IPS DF 6.9 (cell line): ENCODE measurements around the gene FLOT1.

Experiments used
- DNase-seq: peaks from one replicate; pipeline ENCODE4 v3.0.0-alpha.2; 2013; ENCODE audit warnings: low read depth, low spot score
- H3K27ac ChIP-seq: one replicate; pipeline ENCODE4 v1.5.1; 2013; ENCODE audit warnings: low read length, control low read depth
- H3K27me3 ChIP-seq: 2 replicates; pipeline ENCODE4 v1.6.1; 2013; ENCODE audit warnings: mild to moderate bottlenecking, low read length; ENCODE audit not compliant: control insufficient read depth, insufficient read depth
- H3K36me3 ChIP-seq: 2 replicates; pipeline ENCODE4 v1.6.1; 2013; ENCODE audit warnings: low read length; ENCODE audit not compliant: control insufficient read depth, insufficient read depth
- H3K4me1 ChIP-seq: 2 replicates; pipeline ENCODE4 v1.6.1; 2013; ENCODE audit warnings: low read length; ENCODE audit not compliant: control insufficient read depth, insufficient read depth
- H3K4me3 ChIP-seq: 2 replicates; pipeline ENCODE4 v1.5.1; 2013; ENCODE audit warnings: mild to moderate bottlenecking, low read length
- H3K9me3 ChIP-seq: 2 replicates; pipeline ENCODE4 v1.6.1; 2013; ENCODE audit warnings: low read length, inconsistent platforms; ENCODE audit not compliant: control insufficient read depth, insufficient read depth
- WGBS: extraction: QIAGEN DNeasy Blood & Tissue Kit; methylation state at CpG from one replicate; pipeline ENCODE4 v1.1.7; 2013; ENCODE audit warnings: mixed read lengths, missing lambda C conversion rate; ENCODE audit not compliant: insufficient read length, insufficient coverage; 5-methylcytosine and 5-hydroxymethylcytosine counted together

The FLOT1 gene

GRCh38 chr6:30777155-30777485 is 34.6 kb upstream of the FLOT1 start:
- no peak overlapping the region for H3K4me3 ChIP-seq
- no peaks in the 10 kb centered on the region for H3K4me1 ChIP-seq
- H3K27ac ChIP-seq: no peak overlapping the region
- no peaks in the 10 kb centered on the region for H3K9me3 ChIP-seq
- H3K36me3 ChIP-seq: no peaks in the 10 kb centered on the region
- WGBS: no CpG with 5 or more reads among the region's 3 CpGs
- no peaks in the 10 kb centered on the region for H3K27me3 ChIP-seq
- DNase-seq: no peak

GRCh38 chr6:30776390-30777154 is 34.1 kb upstream of the FLOT1 start:
- Histone ChIP-seq H3K27me3 (no peaks in the 10 kb centered on the region), H3K4me3 (no peak overlapping the region), H3K4me1 (no peaks in the 10 kb centered on the region), H3K27ac (no peak overlapping the region), H3K36me3 (no peaks in the 10 kb centered on the region), H3K9me3 (no peaks in the 10 kb centered on the region)
- whole genome bisulfite sequencing: no CpG with 5 or more reads among the region's 5 CpGs
- no peak for DNase-seq

- H3K27me3 ChIP-seq: no peaks in the 10 kb centered on the region
- H3K27ac ChIP-seq: no peak overlapping the region
- WGBS: no CpG with 5 or more reads among the region's 2 CpGs
- no peaks in the 10 kb centered on the region for H3K4me1 ChIP-seq
- H3K9me3 ChIP-seq: no peaks in the 10 kb centered on the region
- DNase-seq: no peak
- H3K36me3 ChIP-seq: no peaks in the 10 kb centered on the region
- no peak overlapping the region for H3K4me3 ChIP-seq
These were observed 32.6 kb upstream of the FLOT1 start for GRCh38 chr6:30775104-30775503.

- WGBS: no CpG with 5 or more reads among the region's 8 CpGs
- no peaks in the 10 kb centered on the region for H3K9me3 ChIP-seq
- no peaks in the 10 kb centered on the region for H3K4me1 ChIP-seq
- no peak for DNase-seq
- no peaks in the 10 kb centered on the region for H3K27me3 ChIP-seq
- no peaks in the 10 kb centered on the region for H3K36me3 ChIP-seq
- no peak overlapping the region for H3K27ac ChIP-seq
- H3K4me3 ChIP-seq: no peak overlapping the region
These were observed 32.2 kb upstream of the FLOT1 start for GRCh38 chr6:30774701-30775100.

- no peak overlapping the region for H3K27ac ChIP-seq
- H3K4me1 ChIP-seq: peaks cover 6% of the 10 kb centered on the region; the same call in 1 of the 2 replicates
- no CpG with 5 or more reads among the region's 3 CpGs for WGBS
These were observed 28.1 kb upstream of the FLOT1 start for GRCh38 chr6:30770592-30770991.

GRCh38 chr6:30769853-30770524 is 27.5 kb upstream of the FLOT1 start:
- H3K27ac ChIP-seq: no peak overlapping the region
- no peak overlapping the region for H3K4me3 ChIP-seq

More at GRCh38 chr6:30770592-30770991, 28.1 kb upstream of the FLOT1 start:
- DNase-seq: no peak
- Histone ChIP-seq H3K9me3 (no peaks in the 10 kb centered on the region), H3K27me3 (no peaks in the 10 kb centered on the region), H3K36me3 (no peaks in the 10 kb centered on the region), H3K4me3 (no peak overlapping the region)

GRCh38 chr6:30769088-30769852 is 26.8 kb upstream of the FLOT1 start:
- Histone ChIP-seq H3K9me3 (no peaks in the 10 kb centered on the region), H3K27ac (no peak overlapping the region), H3K4me1 (peaks cover 6% of the 10 kb centered on the region; the same call in 1 of the 2 replicates), H3K27me3 (no peaks in the 10 kb centered on the region), H3K4me3 (no peak overlapping the region), H3K36me3 (no peaks in the 10 kb centered on the region)
- no peak for DNase-seq
- no CpG with 5 or more reads among the region's 16 CpGs for WGBS

More at GRCh38 chr6:30769853-30770524, 27.5 kb upstream of the FLOT1 start:
- Histone ChIP-seq H3K27me3 (no peaks in the 10 kb centered on the region), H3K4me1 (peaks cover 6% of the 10 kb centered on the region; the same call in 1 of the 2 replicates), H3K36me3 (no peaks in the 10 kb centered on the region), H3K9me3 (no peaks in the 10 kb centered on the region)
- 100% methylated on average over 1 of the region's 5 CpGs for WGBS
- no peak for DNase-seq

- H3K27me3 ChIP-seq: no peaks in the 10 kb centered on the region
- DNase-seq: no peak
- H3K36me3 ChIP-seq: no peaks in the 10 kb centered on the region
- peaks cover 10% of the 10 kb centered on the region for H3K4me1 ChIP-seq
- no CpG with 5 or more reads among the region's 4 CpGs for WGBS
- H3K4me3 ChIP-seq: no peak overlapping the region
- H3K9me3 ChIP-seq: no peaks in the 10 kb centered on the region
- H3K27ac ChIP-seq: no peak overlapping the region
These were observed 26.2 kb upstream of the FLOT1 start for GRCh38 chr6:30768634-30769087.

GRCh38 chr6:30767944-30768301 is 25.4 kb upstream of the FLOT1 start:
- Histone ChIP-seq H3K27me3 (no peaks in the 10 kb centered on the region), H3K4me3 (no peak overlapping the region), H3K36me3 (no peaks in the 10 kb centered on the region), H3K9me3 (no peaks in the 10 kb centered on the region), H3K27ac (no peak overlapping the region), H3K4me1 (peaks cover 10% of the 10 kb centered on the region)
- no peak for DNase-seq
- no CpG with 5 or more reads among the region's 1 CpG for WGBS

- Histone ChIP-seq H3K27me3 (no peaks in the 10 kb centered on the region), H3K4me3 (no peak overlapping the region), H3K36me3 (no peaks in the 10 kb centered on the region), H3K4me1 (peaks cover 10% of the 10 kb centered on the region), H3K9me3 (no peaks in the 10 kb centered on the region), H3K27ac (no peak overlapping the region)
- no CpG with 5 or more reads among the region's 9 CpGs for WGBS
- DNase-seq: no peak
These were observed 24.9 kb upstream of the FLOT1 start for GRCh38 chr6:30767158-30767943.
